Umbilical cord (tissue), 2 donors: ENCODE results near the gene STX19. TPM values are rescaled to one million over a fixed set of nuclear protein-coding genes. Genes with fewer than 3 reads are reported as not detected.
"Not testable (repeated sequence)": the region's sequence is repeated elsewhere in the genome, so short reads cannot be mapped to it uniquely, and the experiment has no call there.

Experiments used
- DNase-seq: peaks from one replicate; pipeline ENCODE4 v3.0.0-alpha.2; 2015; ENCODE audit warnings: low spot score
- total RNA-seq: library from RNA; depleted of rRNA; stranded (reverse); fragments of >200 nt; gene quantifications from one replicate; pipeline ENCODE4 v1.2.3, GENCODE V29; 2014; ENCODE audit warnings: low replicate concordance; ENCODE audit not compliant: insufficient read depth

Gene STX19
- total RNA-seq, 1 donor from 2014 or later, result 9.4 TPM

DNA sequence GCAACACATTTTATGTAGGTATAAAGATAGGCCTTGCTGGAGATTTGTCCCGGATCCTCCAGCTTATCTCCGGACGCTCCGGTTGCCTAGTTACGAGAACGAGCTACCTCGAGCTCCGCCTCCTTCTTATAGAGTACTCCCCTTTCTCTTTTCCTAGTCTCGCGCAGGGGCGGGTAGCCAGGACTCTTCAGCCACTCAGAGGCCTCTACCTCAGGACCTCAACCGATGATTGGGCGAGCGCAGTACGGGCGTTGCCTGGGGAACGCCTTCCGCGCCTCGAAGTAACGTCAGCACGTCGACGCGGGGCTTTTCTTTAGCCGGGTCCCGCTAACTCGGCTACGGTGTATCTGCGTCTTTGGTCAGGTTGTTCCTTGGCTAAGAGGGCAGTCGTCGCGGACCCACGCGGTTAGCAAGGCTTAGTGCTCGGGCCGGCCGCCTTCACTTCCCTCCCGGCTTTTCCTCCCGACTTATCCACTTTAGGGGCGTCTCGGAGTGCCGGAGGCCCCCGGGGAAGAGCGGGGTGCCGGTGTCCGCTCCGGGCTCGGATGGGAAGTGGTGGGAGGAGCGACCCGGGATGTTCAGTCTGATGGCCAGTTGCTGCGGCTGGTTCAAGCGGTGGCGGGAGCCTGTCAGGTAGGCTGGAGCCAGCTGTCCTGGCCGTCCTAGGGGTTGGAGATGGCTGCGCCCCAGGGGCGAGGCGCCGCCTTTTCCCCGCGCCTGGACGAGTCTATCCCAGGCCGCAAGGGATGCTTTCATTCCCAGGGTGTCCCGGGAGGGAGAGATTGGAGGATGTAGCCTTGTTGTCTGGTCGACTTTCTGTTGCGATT is 48.3 kb downstream of the STX19 start, which contains the start of gene ARL13B:
Gene ARL13B (plus strand): TSS at position 306 of the 827 bp plus-strand sequence. CDS start 269 bp downstream, at position 575.
- peak; percentile 100 for DNase-seq

DNA sequence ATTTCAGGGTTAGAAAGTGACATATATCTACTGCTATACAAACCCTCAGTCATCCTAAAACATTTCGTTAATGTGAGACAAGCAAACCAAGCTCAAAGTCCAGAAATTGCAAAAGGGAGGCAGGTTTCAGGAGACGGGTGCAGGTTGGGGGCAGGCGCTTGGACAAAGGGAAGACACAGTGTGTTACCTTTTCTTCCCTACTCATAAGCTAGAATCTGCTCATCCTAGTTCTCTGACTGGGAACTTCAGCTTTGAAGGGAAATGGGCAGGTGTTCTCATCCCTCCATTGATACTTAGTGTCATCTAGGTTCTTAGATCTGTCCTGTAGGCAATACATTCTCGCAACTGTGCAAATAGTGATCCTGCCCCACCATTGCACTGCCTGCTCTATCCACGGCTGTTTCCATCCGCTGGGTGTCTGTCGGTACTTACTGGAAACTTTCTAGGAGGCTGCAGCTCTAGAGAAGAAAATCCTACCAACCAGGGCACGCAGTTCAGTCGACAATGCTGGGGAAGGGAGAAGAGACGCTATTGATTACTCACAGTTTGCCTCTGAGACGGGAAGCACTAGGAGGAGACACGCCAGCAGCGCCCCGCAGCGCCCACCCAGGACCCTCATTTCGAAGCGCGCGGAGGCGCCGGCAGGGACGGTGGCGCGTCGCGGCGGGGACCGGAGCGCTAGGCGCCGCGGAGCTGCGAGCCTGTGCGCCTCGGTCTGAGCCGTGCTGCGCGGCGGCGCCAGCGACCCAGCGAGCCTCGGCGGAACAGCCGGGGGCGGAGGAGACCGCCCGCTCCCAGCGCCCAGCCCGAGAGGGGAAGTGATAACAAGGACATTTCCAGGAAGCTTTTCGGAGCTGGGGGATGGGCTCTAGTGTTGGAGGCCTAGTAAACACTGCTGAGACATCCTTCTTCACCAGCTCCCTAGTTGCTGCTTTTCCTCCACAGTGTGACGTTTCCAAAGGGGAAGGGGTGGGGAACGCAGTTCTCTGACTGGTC is 55.0 kb downstream of the STX19 start, which contains the start of gene PROS1:
Gene PROS1 (minus strand): TSS at position 766 of the 996 bp plus-strand sequence. CDS start 147 bp downstream, at position 619.
- DNase-seq, result peak; percentile 94

DNA sequence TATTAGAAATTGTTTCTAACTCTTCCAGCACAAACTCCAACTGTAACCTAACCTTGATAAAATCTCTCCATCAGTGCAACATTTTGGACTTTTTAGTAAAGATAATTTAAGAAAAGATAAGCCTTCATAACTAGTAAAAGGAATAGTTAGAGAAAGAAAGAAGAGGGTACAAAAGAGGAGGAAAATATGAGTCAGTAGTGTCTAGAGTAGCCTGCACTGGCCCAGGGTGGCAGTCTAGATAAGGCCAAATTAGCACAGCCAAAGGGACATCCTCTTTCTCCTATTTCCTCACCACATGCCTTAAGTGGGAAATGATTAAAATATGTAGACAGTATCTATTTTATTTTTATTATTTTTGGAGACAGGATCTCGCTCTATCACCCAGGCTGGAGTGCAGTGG is 58.4 kb downstream of the STX19 start:
- DNase-seq, result no peak

DNA sequence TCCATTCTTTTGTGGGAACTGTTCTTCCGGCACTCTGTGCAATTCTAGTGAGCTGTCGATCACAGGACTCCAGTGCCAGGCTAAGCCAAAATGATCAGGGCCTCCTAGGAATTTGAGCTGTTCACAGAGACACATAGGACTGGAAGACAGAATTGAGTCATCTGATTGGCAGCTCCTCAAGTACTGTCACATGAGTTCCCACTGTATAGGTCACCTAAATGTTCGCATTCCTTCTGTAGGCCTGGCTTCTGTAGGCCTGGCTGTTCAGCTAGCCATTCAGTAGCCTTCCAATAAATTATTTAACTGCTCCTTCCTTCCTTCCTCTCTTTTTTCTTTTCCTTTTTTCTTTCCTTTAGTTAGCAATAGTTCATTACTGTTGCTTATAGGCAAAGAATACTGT is 59.0 kb downstream of the STX19 start:
- DNase-seq, result no peak

DNA sequence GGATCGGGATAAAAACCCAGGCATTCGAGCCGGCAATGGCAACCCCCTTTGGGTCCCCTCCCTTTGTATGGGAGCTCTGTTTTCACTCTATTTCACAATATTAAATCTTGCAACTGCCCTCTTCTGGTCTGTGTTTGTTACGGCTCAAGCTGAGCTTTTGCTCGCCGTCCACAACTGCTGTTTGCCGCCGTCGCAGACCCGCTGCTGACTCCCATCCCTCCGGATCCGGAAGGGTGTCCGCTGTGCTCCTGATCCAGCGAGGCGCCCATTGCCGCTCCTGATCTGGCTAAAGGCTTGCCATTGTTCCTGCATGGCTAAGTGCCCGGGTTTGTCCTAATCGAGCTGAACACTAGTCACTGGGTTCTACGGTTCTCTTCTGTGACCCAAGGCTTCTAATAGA is 63.3 kb downstream of the STX19 start:
- DNase-seq, result not testable (repeated sequence)

Other genes starting within 250 kb of the STX19 start
- 32.5 TPM for gene PROS1, start 54.7 kb downstream of the STX19 start, total RNA-seq
- 12.3 TPM for gene ARL13B, start 48.4 kb downstream of the STX19 start, total RNA-seq
- 17.3 TPM for gene DHFR2, start 34.3 kb upstream of the STX19 start, total RNA-seq
- 19.3 TPM for gene NSUN3, start 34.5 kb upstream of the STX19 start, total RNA-seq